Liver (tissue), 9 donors: ENCODE measurements around the gene ELOA. TPM values are rescaled to one million over a fixed set of nuclear protein-coding genes. Genes with fewer than 3 reads are reported as not detected.

Experiments used
- DNase-seq: peaks from one replicate; pipeline ENCODE4 v3.0.0-alpha.2; 2017; ENCODE audit warnings: low spot score
- H3K27ac ChIP-seq, 2 donors: one replicate each; pipeline ENCODE4 v1.7.0; 2013; ENCODE audit warnings: inconsistent platforms in 2 of 2, low read length in 2 of 2, control low read depth in 1 of 2, low read depth in 1 of 2, mild to moderate bottlenecking in 1 of 2
- H3K27me3 ChIP-seq, 4 donors: one replicate each; pipeline versions ENCODE4 v1.6.1 to v1.7.0; 2013; ENCODE audit warnings: low read length in 3 of 4, inconsistent platforms in 1 of 4, mild to moderate bottlenecking in 1 of 4, moderate library complexity in 1 of 4; ENCODE audit not compliant: control insufficient read depth in 4 of 4, insufficient read depth in 4 of 4
- H3K36me3 ChIP-seq, 4 donors: one replicate each; pipeline versions ENCODE4 v1.6.1 to v1.7.0; 2013; ENCODE audit warnings: low read length in 3 of 4, mild to moderate bottlenecking in 3 of 4, low read depth in 1 of 4, moderate library complexity in 1 of 4; ENCODE audit not compliant: control insufficient read depth in 4 of 4, insufficient read depth in 3 of 4
- H3K4me1 ChIP-seq, 4 donors: one replicate each; pipeline versions ENCODE4 v1.6.1 to v1.7.0; 2013; ENCODE audit warnings: low read length in 3 of 4, mild to moderate bottlenecking in 3 of 4, moderate library complexity in 1 of 4; ENCODE audit not compliant: control insufficient read depth in 4 of 4, insufficient read depth in 4 of 4
- H3K4me3 ChIP-seq, 3 donors: one replicate each; pipeline versions ENCODE4 v1.6.1 to v1.7.0; 2013; ENCODE audit warnings: low read length in 3 of 3, control low read depth in 1 of 3, low read depth in 1 of 3, mild to moderate bottlenecking in 1 of 3
- H3K9ac ChIP-seq, 2 donors: one replicate each; pipeline ENCODE4 v1.7.0; 2013; ENCODE audit warnings: low read length in 2 of 2, mild to moderate bottlenecking in 2 of 2, moderate library complexity in 2 of 2, control low read depth in 1 of 2, low read depth in 1 of 2
- H3K9me3 ChIP-seq, 4 donors: one replicate each; pipeline versions ENCODE4 v1.6.1 to v1.7.0; 2013; ENCODE audit warnings: low read length in 3 of 4; ENCODE audit not compliant: control insufficient read depth in 4 of 4
- FOXA1 ChIP-seq: IDR thresholded peaks from 2 replicates; pipeline ENCODE4 v1.6.1; 2016; ENCODE audit warnings: antibody characterized with exemption
- FOXA2 ChIP-seq: IDR thresholded peaks from 2 replicates; pipeline ENCODE4 v1.6.1; 2016; ENCODE audit warnings: antibody characterized with exemption
- GABPA ChIP-seq, 2 donors: IDR thresholded peaks in 1 of 2; conservative IDR thresholded peaks in 1 of 2; 2 replicates each; pipeline ENCODE4 v1.6.1; 2016; ENCODE audit warnings: antibody characterized with exemption in 2 of 2, mild to moderate bottlenecking in 1 of 2, moderate library complexity in 1 of 2
- HNF4G ChIP-seq: IDR thresholded peaks from 2 replicates; pipeline ENCODE4 v1.6.1; 2016; ENCODE audit warnings: antibody characterized with exemption
- JUND ChIP-seq, 2 donors: IDR thresholded peaks; 2 replicates each; pipeline ENCODE4 v1.6.1; 2016; ENCODE audit warnings: antibody characterized with exemption in 2 of 2
- NR2F2 ChIP-seq: IDR thresholded peaks from 2 replicates; pipeline ENCODE4 v1.6.1; 2016; ENCODE audit warnings: antibody characterized with exemption
- RAD21 ChIP-seq, 2 donors: IDR thresholded peaks; 2 replicates each; pipeline ENCODE4 v1.6.1; 2016; ENCODE audit warnings: antibody characterized with exemption in 2 of 2, mild to moderate bottlenecking in 2 of 2
- RXRA ChIP-seq, 2 donors: IDR thresholded peaks; 2 replicates each; pipeline ENCODE4 v1.6.1; 2017 to 2018; ENCODE audit warnings: antibody characterized with exemption in 2 of 2, mild to moderate bottlenecking in 1 of 2
- YY1 ChIP-seq: IDR thresholded peaks from 2 replicates; pipeline ENCODE4 v1.6.1; 2016; ENCODE audit warnings: antibody characterized with exemption, mild to moderate bottlenecking
- WGBS: extraction: QIAGEN DNeasy Blood & Tissue Kit; methylation state at CpG from one replicate; pipeline ENCODE4 v1.1.7; 2013; 5-methylcytosine and 5-hydroxymethylcytosine counted together
- polyA plus RNA-seq, 2 donors: library from polyadenylated mRNA; stranded (reverse) in 1 of 2; unstranded in 1 of 2; fragments of 200-250 nt in 1 of 2; fragments of >200 nt in 1 of 2; fragmentation: Nextera tagmentation in 1 of 2; extraction: Ambion mirVana in 1 of 2; gene quantifications; one replicate each; pipeline versions ENCODE4 v1.2.1 to v1.2.3, GENCODE V29; 2013 to 2015
- total RNA-seq, 2 donors: library from RNA; depleted of rRNA; stranded (reverse); fragments of >200 nt; gene quantifications; one replicate each; pipeline ENCODE4 v1.2.3, GENCODE V29; 2014
- TF ChIP-seq, protein P1 (sequence below): fragments of 150-350 bp; IDR thresholded peaks from 2 replicates; pipeline ENCODE4 v1.5.1; 2017; ENCODE audit warnings: improper control_type of control experiment, low read depth, low read length; ENCODE audit not compliant: missing input control
- TF ChIP-seq, protein P2 (sequence below): IDR thresholded peaks from 2 replicates; pipeline ENCODE4 v1.6.1; 2016; ENCODE audit warnings: antibody characterized with exemption, mild to moderate bottlenecking
- TF ChIP-seq, protein P3 (sequence below): IDR thresholded peaks from 2 replicates; pipeline ENCODE4 v1.6.1; 2016; ENCODE audit warnings: antibody characterized with exemption
- TF ChIP-seq, protein P4 (sequence below): IDR thresholded peaks from 2 replicates; pipeline ENCODE4 v1.6.1; 2016; ENCODE audit warnings: antibody characterized with exemption
- TF ChIP-seq, protein P5 (sequence below): IDR thresholded peaks from 2 replicates; pipeline ENCODE4 v1.6.1; 2016; ENCODE audit warnings: antibody characterized with exemption
- donor health status: healthy.
- donor health status: healthy.
- donor health status: healthy.
- donor health status: healthy.
- donor health status: healthy.

The ELOA gene
- total and polyA plus RNA-seq, 4 donors: 11.1 to 34.9 (median 24.3) TPM

DNA sequence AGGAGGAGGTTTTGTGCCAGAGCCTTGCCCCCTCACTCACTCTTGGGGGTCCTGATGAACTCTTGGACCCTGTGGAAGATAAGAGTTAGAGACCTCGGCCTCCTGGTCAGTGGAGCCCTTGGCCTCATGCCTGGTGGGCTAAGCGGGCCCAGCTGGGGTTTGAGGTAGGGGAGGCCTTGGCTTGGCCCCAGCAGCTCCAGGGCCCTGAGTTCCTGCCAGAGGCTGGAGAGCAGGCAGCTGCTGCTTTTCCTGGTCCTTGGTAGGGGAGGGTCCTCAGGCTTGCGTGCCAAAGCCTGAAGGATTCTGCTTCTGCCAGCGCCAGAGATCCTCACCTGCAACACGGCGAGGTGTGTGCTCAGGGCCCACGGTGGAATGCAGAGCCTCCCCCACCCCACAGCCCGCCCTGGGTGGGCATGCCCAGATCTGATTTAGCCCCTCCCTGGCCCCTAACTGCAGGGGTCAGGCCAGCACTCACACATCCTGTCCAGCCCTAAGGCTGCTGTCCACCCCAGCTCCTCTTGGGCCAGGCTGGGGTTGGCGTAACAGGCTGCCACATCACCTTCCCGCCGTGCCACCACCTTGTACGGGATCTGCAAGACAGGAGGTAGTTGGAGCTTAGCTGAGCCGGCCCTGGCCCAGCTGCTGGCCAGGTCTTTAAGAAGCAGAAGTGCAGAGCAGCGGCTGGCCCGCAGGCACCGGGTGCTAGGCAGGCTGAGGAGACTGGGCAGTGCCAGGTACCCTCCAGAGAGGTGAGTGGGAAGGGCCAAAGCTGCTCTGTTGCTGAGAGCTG lies 52.6 kb downstream of the ELOA start:
- TF ChIP-seq RAD21 (IDR thresholded peaks at IDR 0.05) (no peak), HNF4G (no peak), FOXA2 (no peak), FOXA1 (no peak), GABPA (IDR thresholded peaks at IDR 0.05 in 1 of 2, conservative IDR thresholded peaks at IDR 0.05 in 1 of 2) (no peak), NR2F2 (no peak), RXRA (IDR thresholded peaks at IDR 0.05) (no peak), JUND (IDR thresholded peaks at IDR 0.05) (no peak), YY1 (no peak)
- TF ChIP-seq, protein P1, sequence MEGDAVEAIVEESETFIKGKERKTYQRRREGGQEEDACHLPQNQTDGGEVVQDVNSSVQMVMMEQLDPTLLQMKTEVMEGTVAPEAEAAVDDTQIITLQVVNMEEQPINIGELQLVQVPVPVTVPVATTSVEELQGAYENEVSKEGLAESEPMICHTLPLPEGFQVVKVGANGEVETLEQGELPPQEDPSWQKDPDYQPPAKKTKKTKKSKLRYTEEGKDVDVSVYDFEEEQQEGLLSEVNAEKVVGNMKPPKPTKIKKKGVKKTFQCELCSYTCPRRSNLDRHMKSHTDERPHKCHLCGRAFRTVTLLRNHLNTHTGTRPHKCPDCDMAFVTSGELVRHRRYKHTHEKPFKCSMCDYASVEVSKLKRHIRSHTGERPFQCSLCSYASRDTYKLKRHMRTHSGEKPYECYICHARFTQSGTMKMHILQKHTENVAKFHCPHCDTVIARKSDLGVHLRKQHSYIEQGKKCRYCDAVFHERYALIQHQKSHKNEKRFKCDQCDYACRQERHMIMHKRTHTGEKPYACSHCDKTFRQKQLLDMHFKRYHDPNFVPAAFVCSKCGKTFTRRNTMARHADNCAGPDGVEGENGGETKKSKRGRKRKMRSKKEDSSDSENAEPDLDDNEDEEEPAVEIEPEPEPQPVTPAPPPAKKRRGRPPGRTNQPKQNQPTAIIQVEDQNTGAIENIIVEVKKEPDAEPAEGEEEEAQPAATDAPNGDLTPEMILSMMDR: no peak
- TF ChIP-seq, protein P2, sequence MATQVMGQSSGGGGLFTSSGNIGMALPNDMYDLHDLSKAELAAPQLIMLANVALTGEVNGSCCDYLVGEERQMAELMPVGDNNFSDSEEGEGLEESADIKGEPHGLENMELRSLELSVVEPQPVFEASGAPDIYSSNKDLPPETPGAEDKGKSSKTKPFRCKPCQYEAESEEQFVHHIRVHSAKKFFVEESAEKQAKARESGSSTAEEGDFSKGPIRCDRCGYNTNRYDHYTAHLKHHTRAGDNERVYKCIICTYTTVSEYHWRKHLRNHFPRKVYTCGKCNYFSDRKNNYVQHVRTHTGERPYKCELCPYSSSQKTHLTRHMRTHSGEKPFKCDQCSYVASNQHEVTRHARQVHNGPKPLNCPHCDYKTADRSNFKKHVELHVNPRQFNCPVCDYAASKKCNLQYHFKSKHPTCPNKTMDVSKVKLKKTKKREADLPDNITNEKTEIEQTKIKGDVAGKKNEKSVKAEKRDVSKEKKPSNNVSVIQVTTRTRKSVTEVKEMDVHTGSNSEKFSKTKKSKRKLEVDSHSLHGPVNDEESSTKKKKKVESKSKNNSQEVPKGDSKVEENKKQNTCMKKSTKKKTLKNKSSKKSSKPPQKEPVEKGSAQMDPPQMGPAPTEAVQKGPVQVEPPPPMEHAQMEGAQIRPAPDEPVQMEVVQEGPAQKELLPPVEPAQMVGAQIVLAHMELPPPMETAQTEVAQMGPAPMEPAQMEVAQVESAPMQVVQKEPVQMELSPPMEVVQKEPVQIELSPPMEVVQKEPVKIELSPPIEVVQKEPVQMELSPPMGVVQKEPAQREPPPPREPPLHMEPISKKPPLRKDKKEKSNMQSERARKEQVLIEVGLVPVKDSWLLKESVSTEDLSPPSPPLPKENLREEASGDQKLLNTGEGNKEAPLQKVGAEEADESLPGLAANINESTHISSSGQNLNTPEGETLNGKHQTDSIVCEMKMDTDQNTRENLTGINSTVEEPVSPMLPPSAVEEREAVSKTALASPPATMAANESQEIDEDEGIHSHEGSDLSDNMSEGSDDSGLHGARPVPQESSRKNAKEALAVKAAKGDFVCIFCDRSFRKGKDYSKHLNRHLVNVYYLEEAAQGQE: no peak
- TF ChIP-seq, protein P3, sequence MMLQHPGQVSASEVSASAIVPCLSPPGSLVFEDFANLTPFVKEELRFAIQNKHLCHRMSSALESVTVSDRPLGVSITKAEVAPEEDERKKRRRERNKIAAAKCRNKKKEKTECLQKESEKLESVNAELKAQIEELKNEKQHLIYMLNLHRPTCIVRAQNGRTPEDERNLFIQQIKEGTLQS: no peak
- TF ChIP-seq, protein P4, sequence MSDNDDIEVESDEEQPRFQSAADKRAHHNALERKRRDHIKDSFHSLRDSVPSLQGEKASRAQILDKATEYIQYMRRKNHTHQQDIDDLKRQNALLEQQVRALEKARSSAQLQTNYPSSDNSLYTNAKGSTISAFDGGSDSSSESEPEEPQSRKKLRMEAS: no peak
- TF ChIP-seq, protein P5, sequence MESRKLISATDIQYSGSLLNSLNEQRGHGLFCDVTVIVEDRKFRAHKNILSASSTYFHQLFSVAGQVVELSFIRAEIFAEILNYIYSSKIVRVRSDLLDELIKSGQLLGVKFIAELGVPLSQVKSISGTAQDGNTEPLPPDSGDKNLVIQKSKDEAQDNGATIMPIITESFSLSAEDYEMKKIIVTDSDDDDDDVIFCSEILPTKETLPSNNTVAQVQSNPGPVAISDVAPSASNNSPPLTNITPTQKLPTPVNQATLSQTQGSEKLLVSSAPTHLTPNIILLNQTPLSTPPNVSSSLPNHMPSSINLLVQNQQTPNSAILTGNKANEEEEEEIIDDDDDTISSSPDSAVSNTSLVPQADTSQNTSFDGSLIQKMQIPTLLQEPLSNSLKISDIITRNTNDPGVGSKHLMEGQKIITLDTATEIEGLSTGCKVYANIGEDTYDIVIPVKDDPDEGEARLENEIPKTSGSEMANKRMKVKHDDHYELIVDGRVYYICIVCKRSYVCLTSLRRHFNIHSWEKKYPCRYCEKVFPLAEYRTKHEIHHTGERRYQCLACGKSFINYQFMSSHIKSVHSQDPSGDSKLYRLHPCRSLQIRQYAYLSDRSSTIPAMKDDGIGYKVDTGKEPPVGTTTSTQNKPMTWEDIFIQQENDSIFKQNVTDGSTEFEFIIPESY: no peak

More for the DNA sequence above, 52.6 kb downstream of the ELOA start:
- H3K9ac ChIP-seq: no peak overlapping the region
- peaks cover 2 to 20% (median 9%) of the 10 kb centered on the region in 4 donors for H3K36me3 ChIP-seq
- H3K9me3 ChIP-seq: no peaks in the 10 kb centered on the region
- 83% methylated on average over 16 of the region's 16 CpGs for WGBS
- no peaks in the 10 kb centered on the region for H3K27me3 ChIP-seq
- no peak overlapping the region for H3K27ac ChIP-seq
- peaks cover 25 to 52% (median 41%) of the 10 kb centered on the region in 4 donors for H3K4me1 ChIP-seq
- DNase-seq: no peak
- H3K4me3 ChIP-seq: no peak overlapping the region
